ENCODE results near the gene HIRA.

The HIRA gene

DNA sequence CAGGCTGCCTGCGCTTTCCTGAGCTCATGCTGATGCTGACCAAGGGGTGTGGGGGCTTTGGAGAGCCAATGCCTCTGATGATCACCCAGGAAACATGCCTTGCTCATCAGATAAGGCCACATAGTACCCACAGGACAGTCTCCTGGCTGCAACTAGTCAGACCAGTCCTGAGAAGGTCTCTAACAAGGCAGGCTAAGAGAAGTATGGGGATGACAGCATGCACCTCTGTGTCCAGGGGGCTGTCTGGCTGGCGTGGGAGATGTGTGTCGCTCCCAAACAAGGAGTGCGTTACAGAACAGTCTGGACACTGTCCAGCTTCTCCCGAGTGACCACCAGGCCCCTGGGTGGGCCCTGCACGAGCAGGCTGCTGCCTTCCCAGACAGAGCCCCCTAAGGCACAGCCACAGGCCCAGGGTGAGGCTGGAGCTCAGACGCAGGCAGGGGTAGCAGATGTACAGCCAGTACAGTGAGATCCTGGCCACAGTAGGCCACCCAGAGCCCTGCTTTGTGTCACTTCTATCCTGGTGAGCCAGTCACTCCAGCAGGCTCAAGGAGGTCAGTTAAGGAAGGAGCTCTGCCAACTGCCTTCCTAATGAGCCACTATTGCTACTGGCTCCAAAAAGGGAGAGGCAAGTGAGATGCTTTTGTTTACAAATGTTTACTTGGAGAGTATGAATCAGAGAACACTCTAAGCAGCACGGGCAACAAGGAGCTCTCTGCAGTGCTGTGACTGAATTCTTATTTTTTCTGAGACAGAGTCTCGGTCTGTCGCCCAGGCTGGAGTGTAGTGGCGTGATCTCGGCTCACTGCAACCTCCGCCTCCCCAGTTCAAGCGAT, 74.0 kb downstream of the HIRA start:
- no peak for FAIRE-seq
- DNase-seq (ENCODE audit: low spot score): no peak

- no peak for FAIRE-seq
Measured at GRCh38 chr22:19356708-19357269, 74.7 kb downstream of the HIRA start.

DNA sequence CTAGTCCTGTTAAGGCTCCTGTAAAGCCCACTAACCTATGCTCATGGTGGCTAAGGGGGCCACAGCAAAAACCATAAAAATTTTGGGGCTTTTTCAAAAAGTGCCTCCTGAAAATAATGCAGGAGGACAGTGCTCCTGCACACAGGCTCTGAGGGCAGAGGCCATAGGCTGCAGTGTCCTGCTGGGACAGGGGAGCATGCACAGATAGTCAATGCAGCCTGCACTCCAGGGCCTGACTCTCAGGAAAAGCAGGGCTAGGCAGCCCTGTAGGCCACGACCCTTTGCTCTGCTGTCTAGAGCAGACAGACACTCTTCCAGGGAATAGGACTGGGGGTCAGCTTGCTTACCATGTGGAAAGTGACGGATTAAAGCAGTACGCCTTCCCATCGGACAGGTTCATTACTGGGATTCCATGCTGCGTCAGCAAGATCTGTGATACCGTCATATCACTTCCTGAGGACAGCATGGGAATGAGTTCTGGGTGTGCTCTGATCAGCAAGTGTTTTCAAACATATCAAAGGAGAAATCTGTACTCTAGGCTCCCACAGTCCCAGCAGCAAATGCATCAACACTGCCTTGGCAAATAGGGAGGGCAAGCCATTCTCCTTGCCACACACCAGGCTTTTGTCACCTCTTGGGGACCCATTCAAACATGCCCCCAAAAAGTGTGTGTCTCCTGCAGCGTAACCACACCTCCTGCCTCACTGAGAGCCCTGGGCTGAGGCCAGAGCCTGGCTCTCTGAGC, 75.9 kb downstream of the HIRA start:
- FAIRE-seq (no peak), DNase-seq (ENCODE audit: low spot score) (no peak)

More at GRCh38 chr22:19356708-19357269, 74.7 kb downstream of the HIRA start:
- DNase-seq (ENCODE audit: low spot score): no peak

GRCh38 chr22:19354201-19354600, 77.3 kb downstream of the HIRA start:
- no peak for FAIRE-seq
- DNase-seq (ENCODE audit: low spot score): no peak

- FAIRE-seq (no peak), DNase-seq (ENCODE audit: low spot score) (no peak)
Measured at GRCh38 chr22:19353363-19354131, 78.0 kb downstream of the HIRA start.

- no peak for DNase-seq (ENCODE audit: low spot score)
- FAIRE-seq: no peak
Measured at GRCh38 chr22:19352766-19353165, 78.8 kb downstream of the HIRA start.

DNA sequence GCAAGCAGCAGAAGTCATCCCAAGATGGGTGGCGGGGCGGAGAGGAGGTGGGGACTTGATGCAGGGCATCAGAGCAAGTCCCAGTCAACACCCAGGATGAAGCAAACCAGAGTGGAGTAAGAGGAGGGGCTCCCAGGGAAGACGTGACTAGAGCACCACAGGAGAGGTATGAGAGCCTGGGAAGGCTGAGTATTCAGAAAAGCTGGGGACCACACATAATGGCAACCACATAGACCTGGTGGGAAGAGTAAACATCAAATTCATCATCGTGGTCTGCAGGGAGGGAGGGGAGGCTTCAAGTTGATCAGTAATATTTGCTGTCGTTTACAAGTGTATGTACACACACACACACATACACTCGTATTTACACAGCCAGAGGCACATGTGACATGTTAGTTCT, 79.3 kb downstream of the HIRA start:
- FAIRE-seq (no peak), DNase-seq (ENCODE audit: low spot score) (no peak)

- no peak for FAIRE-seq
- no peak for DNase-seq (ENCODE audit: low spot score)
Measured at GRCh38 chr22:19351604-19352003, 79.9 kb downstream of the HIRA start.

DNA sequence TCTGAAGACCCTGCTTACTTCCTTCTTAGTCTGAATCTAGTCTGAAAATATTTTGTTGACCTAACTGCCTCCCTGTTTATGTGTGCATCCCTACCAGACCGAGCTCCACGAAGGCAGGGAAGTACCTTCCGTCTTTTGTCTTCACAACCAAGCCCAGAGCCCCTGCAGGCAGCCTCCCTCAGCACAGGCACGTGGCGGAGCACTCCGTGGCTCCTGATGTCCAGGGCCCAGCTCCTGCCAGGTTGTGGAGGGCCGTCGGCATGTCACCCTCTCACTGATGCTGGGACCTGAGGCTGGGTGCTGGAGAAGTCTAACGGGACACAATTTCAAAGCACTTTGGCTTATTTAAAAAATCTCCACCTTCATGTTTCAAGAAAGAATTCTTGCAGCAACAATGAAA, 80.6 kb downstream of the HIRA start:
- no peak for FAIRE-seq
- DNase-seq (ENCODE audit: low spot score): no peak

DNA sequence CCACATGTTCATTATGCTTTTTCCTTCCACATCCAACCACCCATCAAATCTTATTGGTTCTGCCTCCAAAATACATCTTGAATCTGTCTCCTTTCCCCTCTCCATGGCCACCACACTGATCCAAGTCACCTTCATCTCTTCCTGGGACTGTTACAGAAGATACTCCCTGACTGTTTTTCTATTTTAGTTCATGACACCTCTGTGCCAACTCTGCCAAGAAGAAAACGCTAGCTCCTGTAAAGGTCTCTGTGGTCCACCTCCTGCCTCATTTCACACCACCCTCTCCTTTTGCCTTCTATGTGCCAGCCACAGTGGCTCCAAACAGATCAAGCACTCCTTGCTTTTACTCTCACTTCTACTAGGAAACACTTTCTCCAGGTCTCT, 81.1 kb downstream of the HIRA start:
- FAIRE-seq (no peak), DNase-seq (ENCODE audit: low spot score) (no peak)

GRCh38 chr22:19349778-19350475, 81.6 kb downstream of the HIRA start:
- DNase-seq (ENCODE audit: low spot score): no peak
- FAIRE-seq: no peak

GRCh38 chr22:19346677-19347265, 84.8 kb downstream of the HIRA start:
- FAIRE-seq (no peak), DNase-seq (ENCODE audit: low spot score) (no peak)

DNA sequence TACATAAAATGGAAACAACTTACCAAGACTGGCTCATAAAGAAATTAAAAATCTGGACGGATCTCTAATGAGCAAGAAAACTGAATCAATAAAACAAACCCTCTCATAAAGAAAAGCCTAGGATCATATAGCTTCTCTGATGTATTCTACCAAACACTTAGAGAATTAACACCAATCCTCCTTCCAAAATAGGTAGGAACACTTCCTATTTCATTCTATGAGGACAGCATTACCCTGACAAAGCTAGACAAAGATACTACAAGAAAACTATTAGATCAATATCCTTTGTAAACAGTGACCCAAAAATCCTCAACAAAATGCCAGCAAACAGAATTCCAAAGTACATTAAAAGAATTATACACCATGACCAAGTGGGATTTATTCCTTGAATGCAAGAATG, 87.1 kb downstream of the HIRA start:
- DNase-seq (ENCODE audit: low spot score): no peak
- FAIRE-seq: no peak

- DNase-seq (ENCODE audit: low spot score) (no peak), FAIRE-seq (no peak)
Measured at GRCh38 chr22:19343470-19343869, 88.1 kb downstream of the HIRA start.

- FAIRE-seq: no peak
- DNase-seq (ENCODE audit: low spot score): no peak
Measured at GRCh38 chr22:19341500-19341899, 90.0 kb downstream of the HIRA start.

DNA sequence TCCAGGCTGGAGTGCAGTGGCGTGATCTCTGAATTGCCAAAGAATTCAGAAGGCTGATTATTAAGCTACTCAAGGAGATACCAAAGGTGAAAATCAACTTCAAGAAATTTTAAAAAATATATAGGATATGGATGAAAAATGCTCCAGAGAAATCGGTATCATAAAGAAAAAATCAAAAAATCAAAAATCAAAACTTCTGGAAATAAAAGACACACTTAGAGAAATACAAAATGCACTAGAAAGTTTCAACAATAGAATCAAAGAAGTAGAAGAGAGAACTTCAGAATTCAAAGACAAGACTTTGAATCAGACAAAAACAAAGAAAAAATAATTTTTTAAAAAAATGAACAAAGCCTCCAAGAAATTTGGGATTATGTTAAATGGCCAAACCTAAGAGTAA, 94.4 kb downstream of the HIRA start:
- FAIRE-seq (no peak), DNase-seq (ENCODE audit: low spot score) (no peak)

- DNase-seq (ENCODE audit: low spot score) (no peak), FAIRE-seq (no peak)
Measured at GRCh38 chr22:19336133-19337075, 95.1 kb downstream of the HIRA start.

DNA sequence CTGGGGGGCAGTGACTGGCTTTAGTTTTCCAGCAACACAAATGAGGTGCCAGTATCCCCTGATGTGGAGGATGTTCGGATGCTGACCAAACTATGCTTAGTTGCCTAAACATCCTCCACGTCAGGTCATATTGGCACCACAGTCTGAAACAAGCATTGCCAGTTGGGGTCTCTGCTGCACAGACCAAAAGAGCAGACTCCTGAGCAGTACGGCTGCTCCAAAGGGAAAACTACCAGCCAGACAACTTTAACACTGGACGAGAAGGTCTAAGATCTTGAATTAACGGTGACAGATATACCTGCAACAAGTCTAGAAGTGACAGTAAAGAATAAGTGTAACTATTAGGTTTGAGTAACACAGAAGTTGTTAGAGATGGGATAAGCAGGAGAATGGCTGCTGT, 99.6 kb downstream of the HIRA start:
- FAIRE-seq: no peak
- DNase-seq (ENCODE audit: low spot score): no peak

DNA sequence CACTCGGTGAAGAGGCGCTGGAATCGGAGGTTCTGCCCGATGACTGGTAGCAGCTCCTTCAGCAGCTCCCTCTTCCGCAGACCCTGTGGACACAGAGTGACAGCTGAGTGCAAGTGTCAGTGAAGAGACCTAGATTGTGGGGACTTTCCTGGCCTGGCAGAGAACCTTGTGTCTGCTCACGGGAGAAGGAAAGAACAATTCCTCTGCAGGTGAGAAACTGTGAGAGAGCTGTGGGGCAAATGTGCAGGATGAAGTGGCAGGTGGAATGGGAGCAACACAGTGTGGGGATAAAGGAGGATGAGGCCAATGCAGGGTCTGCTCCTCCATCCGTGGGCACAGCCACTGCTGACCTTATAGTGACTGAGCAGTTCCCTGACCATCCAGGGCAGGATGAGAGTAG, 100.1 kb downstream of the HIRA start:
- no peak for DNase-seq (ENCODE audit: low spot score)
- no peak for FAIRE-seq
